ENCODE measurements around the gene ZBTB5.
"Not testable (repeated sequence)": the region's sequence is repeated elsewhere in the genome, so short reads cannot be mapped to it uniquely, and the experiment has no call there.

GRCh38 chr9:37477443-37477842 lies 12.2 kb upstream of the ZBTB5 start:
- TF ChIP-seq CTCF (IDR thresholded peaks at IDR 0.05 in 4 of 5, conservative IDR thresholded peaks at IDR 0.05 in 1 of 5); POLR2A (IDR thresholded peaks at IDR 0.05): not testable (repeated sequence)

Data from gastrocnemius medialis (tissue), 4 donors.